Smooth muscle cell (in vitro differentiated cells): ENCODE data around the gene HEATR5A. TPM values are rescaled to one million over a fixed set of nuclear protein-coding genes. Genes with fewer than 3 reads are reported as not detected.

ENCODE experiments used
- DNase-seq: peaks from one replicate; lab custom pipeline; 2025; ENCODE audit not compliant: unreplicated experiment; lab: John Stamatoyannopoulos, UW
- H2AFZ ChIP-seq: fragments of 200-600 bp; sonication (generic); 2 replicates; pipeline ENCODE4 v1.6.0; 2016; ENCODE audit warnings: antibody characterized with exemption, low read depth, mild to moderate bottlenecking
- H3F3A ChIP-seq: fragments of 200-600 bp; sonication (generic); 2 replicates; pipeline ENCODE4 v1.6.0; 2017; ENCODE audit warnings: antibody characterized with exemption, low read depth
- H3K27ac ChIP-seq: fragments of 200-600 bp; sonication (generic); 2 replicates; pipeline ENCODE4 v1.5.1; 2016; ENCODE audit warnings: low read depth, mild to moderate bottlenecking
- H3K27me3 ChIP-seq: fragments of 200-600 bp; sonication (generic); 2 replicates; pipeline ENCODE4 v1.6.1; 2016; ENCODE audit warnings: low read depth, mild to moderate bottlenecking
- H3K36me3 ChIP-seq: fragments of 200-600 bp; sonication (generic); 2 replicates; pipeline ENCODE4 v1.5.1; 2016; ENCODE audit warnings: low read depth
- H3K4me1 ChIP-seq: fragments of 200-600 bp; sonication (generic); 2 replicates; pipeline ENCODE4 v1.5.1; 2016; ENCODE audit warnings: low read depth
- H3K4me2 ChIP-seq: fragments of 200-600 bp; sonication (generic); 2 replicates; pipeline ENCODE4 v1.6.0; 2016; ENCODE audit warnings: mild to moderate bottlenecking
- H3K4me3 ChIP-seq: fragments of 200-600 bp; sonication (generic); 2 replicates; pipeline ENCODE4 v1.5.1; 2016; ENCODE audit warnings: mild to moderate bottlenecking
- H3K79me2 ChIP-seq: fragments of 200-600 bp; sonication (generic); 2 replicates; pipeline ENCODE4 v1.6.0; 2016; ENCODE audit warnings: low read depth, mild to moderate bottlenecking
- H3K9ac ChIP-seq: fragments of 200-600 bp; sonication (generic); 2 replicates; pipeline ENCODE4 v1.6.0; 2016; ENCODE audit warnings: low read depth
- H3K9me3 ChIP-seq: fragments of 200-600 bp; sonication (generic); replicated peaks from 2 replicates; pipeline ENCODE4 v1.5.1; 2016; ENCODE audit warnings: low read depth
- H4K20me1 ChIP-seq: fragments of 200-600 bp; sonication (generic); 2 replicates; pipeline ENCODE4 v1.6.0; 2016; ENCODE audit warnings: low read depth
- CTCF ChIP-seq: fragments of 200-600 bp; sonication (generic); IDR thresholded peaks from 2 replicates; pipeline ENCODE4 v1.5.1; 2017; ENCODE audit warnings: borderline replicate concordance, mild to moderate bottlenecking, antibody characterized with exemption; ENCODE audit not compliant: insufficient read depth, poor library complexity, severe bottlenecking
- WGBS: methylation state at CpG from one replicate; pipeline ENCODE4 v1.1.7; 2016; ENCODE audit warnings: low lambda C conversion rate; 5-methylcytosine and 5-hydroxymethylcytosine counted together
- polyA plus RNA-seq: library from polyadenylated mRNA; unstranded; fragments of >200 nt; fragmentation: Nextera tagmentation; extraction: Ambion mirVana; gene quantifications from 2 replicates; pipeline ENCODE4 v1.2.1, GENCODE V29; 2016
- total RNA-seq: library from RNA; depleted of rRNA; stranded (reverse); fragments of >200 nt; gene quantifications from 2 replicates; pipeline ENCODE4 v1.2.3, GENCODE V29; 2014

Gene HEATR5A
- total and polyA plus RNA-seq, 2 experiments from 2014 or later = 28.5 to 49.8 TPM

GRCh38 chr14:31405599-31406232 is 14.6 kb downstream of the HEATR5A start:
- TF ChIP-seq CTCF = no peak
- Histone ChIP-seq H3K9me3 (no peaks in the 10 kb centered on the region), H3K79me2 (peaks cover 60% of the 10 kb centered on the region), H3K9ac (no peak overlapping the region), H3K4me1 (peaks cover 8% of the 10 kb centered on the region), H2AFZ (no peak overlapping the region), H3K27me3 (no peaks in the 10 kb centered on the region), H4K20me1 (peaks cover 65% of the 10 kb centered on the region), H3K27ac (no peak overlapping the region), H3K36me3 (peaks cover 4% of the 10 kb centered on the region), H3K4me2 (no peak overlapping the region), H3K4me3 (no peak overlapping the region), H3F3A (no peaks in the 10 kb centered on the region)
- WGBS = 91% methylated on average over 4 of the region's 4 CpGs
- DNase-seq = no peak

GRCh38 chr14:31405106-31405505 is 15.2 kb downstream of the HEATR5A start:
- Histone ChIP-seq H3K4me1 (peaks cover 2% of the 10 kb centered on the region), H2AFZ (no peak overlapping the region), H3K36me3 (peaks cover 8% of the 10 kb centered on the region), H3K79me2 (peaks cover 53% of the 10 kb centered on the region), H3F3A (no peaks in the 10 kb centered on the region), H3K27me3 (no peaks in the 10 kb centered on the region), H3K4me3 (no peak overlapping the region), H4K20me1 (peaks cover 59% of the 10 kb centered on the region), H3K9me3 (no peaks in the 10 kb centered on the region), H3K9ac (no peak overlapping the region), H3K27ac (no peak overlapping the region), H3K4me2 (no peak overlapping the region)
- no peak for TF ChIP-seq CTCF
- 99% methylated on average over 8 of the region's 8 CpGs for WGBS
- no peak for DNase-seq

DNA sequence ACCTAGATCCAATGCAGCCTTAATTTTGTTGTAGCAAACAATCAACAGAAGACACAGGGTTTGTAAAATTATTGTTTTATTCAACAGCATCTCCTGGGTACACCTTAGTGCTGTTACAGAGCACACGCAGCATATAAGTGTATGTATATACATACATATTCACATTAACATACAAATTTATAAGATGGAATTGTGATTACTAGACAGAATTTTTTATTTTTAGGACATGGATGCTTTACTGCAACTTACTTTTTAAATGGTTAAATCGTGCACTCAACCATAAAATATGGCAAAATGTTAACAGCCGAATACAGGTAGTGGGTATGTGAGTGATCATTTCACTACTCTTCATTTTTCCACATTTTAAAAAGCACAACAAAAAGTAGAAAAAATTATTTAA is 16.6 kb downstream of the HEATR5A start:
- H3K27me3 ChIP-seq = no peaks in the 10 kb centered on the region
- no peak overlapping the region for H3K4me2 ChIP-seq
- H3F3A ChIP-seq = no peaks in the 10 kb centered on the region
- H3K9ac ChIP-seq = no peak overlapping the region
- no peak overlapping the region for H3K27ac ChIP-seq
- no peak for DNase-seq
- no peaks in the 10 kb centered on the region for H3K4me1 ChIP-seq
- no peaks in the 10 kb centered on the region for H3K9me3 ChIP-seq
- no peak for TF ChIP-seq CTCF
- 94% methylated on average over 3 of the region's 3 CpGs for WGBS
- H3K4me3 ChIP-seq = no peak overlapping the region
- H2AFZ ChIP-seq = no peak overlapping the region
- H4K20me1 ChIP-seq = peaks cover 51% of the 10 kb centered on the region
- H3K36me3 ChIP-seq = peaks cover 20% of the 10 kb centered on the region
- peaks cover 42% of the 10 kb centered on the region for H3K79me2 ChIP-seq
